ENCODE results near the gene KCNA5.

KCNA5 gene

GRCh38 chr12:5008661-5009060 is 35.0 kb upstream of the KCNA5 start:
- H3K4me3 ChIP-seq (replicated peaks; ENCODE audit: insufficient read depth, low read length), result no peak overlapping the region
- DNase-seq (ENCODE audit: low read depth in 1 of 2, low spot score in 1 of 2), result no peak
- no peak overlapping the region for H3K27ac ChIP-seq (replicated peaks)
- TF ChIP-seq REST (IDR thresholded peaks at IDR 0.05; ENCODE audit: insufficient replicate concordance, low read depth), result no peak
- no peak for TF ChIP-seq GABPA (IDR thresholded peaks at IDR 0.05; ENCODE audit: low read depth)
- no peak for TF ChIP-seq CTCF (IDR thresholded peaks at IDR 0.05; ENCODE audit: insufficient read depth, low read length)
- TF ChIP-seq POLR2AphosphoS5 (IDR thresholded peaks at IDR 0.05; ENCODE audit: low read depth), result no peak
- no peak for TF ChIP-seq SPI1 (IDR thresholded peaks at IDR 0.05; ENCODE audit: borderline replicate concordance, low read depth)
- peaks cover 3% of the 10 kb centered on the region for H3K27me3 ChIP-seq (ENCODE audit: insufficient read depth, poor library complexity, severe bottlenecking)

- TF ChIP-seq POLR2AphosphoS5 (IDR thresholded peaks at IDR 0.05; ENCODE audit: low read depth) (no peak), SPI1 (IDR thresholded peaks at IDR 0.05; ENCODE audit: borderline replicate concordance, low read depth) (no peak), GABPA (IDR thresholded peaks at IDR 0.05; ENCODE audit: low read depth) (no peak), CTCF (IDR thresholded peaks at IDR 0.05; ENCODE audit: insufficient read depth, low read length) (no peak), REST (IDR thresholded peaks at IDR 0.05; ENCODE audit: insufficient replicate concordance, low read depth) (no peak)
- peaks cover 3% of the 10 kb centered on the region for H3K27me3 ChIP-seq (ENCODE audit: insufficient read depth, poor library complexity, severe bottlenecking)
- no peak overlapping the region for H3K4me3 ChIP-seq (replicated peaks; ENCODE audit: insufficient read depth, low read length)
- DNase-seq (ENCODE audit: low read depth in 1 of 2, low spot score in 1 of 2), result no peak
- no peak overlapping the region for H3K27ac ChIP-seq (replicated peaks)
Measured at GRCh38 chr12:5010151-5010550, 33.5 kb upstream of the KCNA5 start.

GRCh38 chr12:5012337-5012736 is 31.3 kb upstream of the KCNA5 start:
- TF ChIP-seq GABPA (IDR thresholded peaks at IDR 0.05; ENCODE audit: low read depth), result no peak
- TF ChIP-seq REST (IDR thresholded peaks at IDR 0.05; ENCODE audit: insufficient replicate concordance, low read depth), result no peak
- no peak for TF ChIP-seq POLR2AphosphoS5 (IDR thresholded peaks at IDR 0.05; ENCODE audit: low read depth)
- no peak for TF ChIP-seq SPI1 (IDR thresholded peaks at IDR 0.05; ENCODE audit: borderline replicate concordance, low read depth)
- TF ChIP-seq CTCF (IDR thresholded peaks at IDR 0.05; ENCODE audit: insufficient read depth, low read length), result no peak
- Histone ChIP-seq H3K4me3 (replicated peaks; ENCODE audit: insufficient read depth, low read length) (no peak overlapping the region), H3K27ac (replicated peaks) (no peak overlapping the region), H3K27me3 (ENCODE audit: insufficient read depth, poor library complexity, severe bottlenecking) (peaks cover 3% of the 10 kb centered on the region)
- DNase-seq (ENCODE audit: low read depth in 1 of 2, low spot score in 1 of 2), result no peak

Data from HL-60 (cell line).